ENCODE results near the gene XRRA1.
"Not testable (repeated sequence)": the region's sequence is repeated elsewhere in the genome, so short reads cannot be mapped to it uniquely, and the experiment has no call there.

Gene XRRA1, protein sequence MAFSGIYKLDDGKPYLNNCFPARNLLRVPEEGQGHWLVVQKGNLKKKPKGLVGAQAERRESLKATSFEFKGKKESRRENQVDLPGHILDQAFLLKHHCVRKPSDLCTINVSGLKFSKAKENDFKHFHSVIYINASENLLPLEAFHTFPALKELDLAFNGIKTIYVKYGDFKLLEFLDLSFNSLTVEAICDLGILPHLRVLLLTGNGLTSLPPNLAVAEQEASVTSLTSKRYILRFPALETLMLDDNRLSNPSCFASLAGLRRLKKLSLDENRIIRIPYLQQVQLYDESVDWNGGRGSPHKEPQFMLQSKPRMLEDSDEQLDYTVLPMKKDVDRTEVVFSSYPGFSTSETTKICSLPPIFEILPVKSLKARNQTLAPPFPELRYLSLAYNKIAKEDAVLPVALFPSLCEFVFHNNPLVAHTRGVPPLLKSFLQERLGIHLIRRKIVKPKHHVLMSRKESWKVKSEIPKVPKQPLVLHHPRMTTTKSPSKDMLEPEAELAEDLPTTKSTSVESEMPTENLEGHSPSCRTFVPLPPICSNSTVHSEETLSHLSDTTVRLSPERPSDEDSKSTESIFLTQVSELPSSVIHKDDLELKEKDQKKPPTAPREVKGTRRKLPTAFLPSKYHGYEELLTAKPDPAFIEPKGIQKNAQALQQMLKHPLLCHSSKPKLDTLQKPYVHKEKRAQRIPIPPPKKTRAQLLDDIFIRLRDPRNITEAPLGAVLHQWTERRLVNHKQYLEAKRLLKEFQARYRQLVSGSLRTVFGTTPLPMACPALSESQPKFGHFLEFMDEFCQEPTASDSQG

DNA sequence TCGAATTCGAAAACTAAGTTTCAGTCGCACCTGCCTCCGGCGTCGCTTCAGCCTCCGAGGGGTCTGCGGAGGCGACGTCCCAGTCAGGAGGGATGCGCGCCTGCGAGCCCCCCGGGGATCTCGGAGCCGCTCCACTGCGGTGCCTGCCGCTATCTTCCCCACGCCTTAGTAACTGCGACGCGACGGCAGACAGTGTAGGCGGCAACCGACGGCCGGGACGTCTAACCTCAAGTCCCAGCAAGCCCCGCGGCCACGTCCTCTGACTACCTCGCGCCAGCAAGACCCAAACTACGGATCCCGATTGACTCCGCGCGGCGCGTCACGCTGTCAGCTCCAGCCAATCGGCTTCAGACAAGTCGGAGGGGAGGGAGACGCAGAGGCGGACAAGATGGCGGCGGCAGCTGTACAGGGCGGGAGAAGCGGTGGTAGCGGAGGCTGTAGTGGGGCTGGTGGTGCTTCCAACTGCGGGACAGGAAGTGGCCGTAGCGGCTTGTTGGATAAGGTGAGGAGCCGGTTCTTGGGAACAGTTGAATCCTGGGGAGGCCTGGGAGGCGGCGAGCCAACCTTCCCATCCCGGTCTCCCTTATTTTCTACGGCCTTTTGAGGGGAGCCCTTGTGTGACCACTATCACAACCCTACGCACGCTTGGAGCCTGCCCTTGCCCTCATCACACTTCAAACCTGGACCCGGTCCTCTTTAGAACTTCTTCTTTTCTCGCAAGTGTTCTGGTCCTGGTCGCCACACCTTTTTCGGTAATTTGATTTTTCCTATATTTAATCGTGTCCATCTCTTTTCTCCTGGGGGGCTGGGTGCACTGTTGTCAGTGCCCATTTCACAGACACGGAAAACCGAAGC, at the start of gene XRRA1, which contains the start of gene SPCS2:
TSS of gene XRRA1 (minus strand) at position 194 of the 855 bp plus-strand sequence. CDS start 8,213 bp downstream, outside the sequence.
TSS of gene SPCS2 (plus strand) at position 369 of the 855 bp plus-strand sequence. CDS start at position 389, 20 bp downstream.
- DNase-seq: peak; percentile 95 to 97

DNA sequence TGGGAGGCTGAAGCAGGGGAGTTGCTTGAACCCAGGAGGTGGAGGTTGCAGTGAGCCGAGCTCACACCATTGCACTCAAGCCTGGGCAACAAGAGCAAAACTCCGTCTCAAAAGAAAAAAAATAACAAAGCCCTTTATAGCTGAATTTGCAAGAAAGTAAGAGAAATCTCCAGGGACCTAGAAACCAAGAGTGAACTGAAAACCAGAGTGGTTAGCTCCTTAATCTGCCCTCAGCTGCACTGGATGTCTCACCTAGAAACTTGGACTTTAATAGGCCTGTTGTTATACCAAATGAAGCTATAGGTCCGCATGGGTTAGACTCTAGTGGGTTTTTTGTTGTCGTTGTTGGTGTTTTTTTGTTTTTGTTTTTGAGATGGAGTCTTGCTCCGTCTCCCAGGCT, 44.0 kb upstream of the XRRA1 start:
- DNase-seq: no peak

DNA sequence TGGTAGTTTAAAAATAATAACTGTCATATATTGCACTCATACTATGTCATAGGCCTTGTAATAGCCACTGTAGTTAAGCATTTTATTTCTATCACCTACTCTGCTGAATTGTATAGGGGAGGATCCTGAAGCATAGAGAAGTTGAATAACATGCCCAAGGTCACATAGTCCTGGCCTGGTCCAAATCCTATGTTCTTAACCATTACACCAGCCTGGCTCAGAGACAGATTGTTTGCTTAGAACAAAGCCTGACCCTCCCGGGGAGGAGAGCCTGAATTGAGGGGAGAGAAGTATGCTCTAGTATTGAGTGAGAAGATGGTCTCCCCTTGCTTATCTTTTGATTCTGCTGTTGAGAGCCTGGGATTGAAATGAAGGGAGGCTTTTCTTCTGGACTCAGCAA, 42.0 kb upstream of the XRRA1 start:
- DNase-seq: no peak

DNA sequence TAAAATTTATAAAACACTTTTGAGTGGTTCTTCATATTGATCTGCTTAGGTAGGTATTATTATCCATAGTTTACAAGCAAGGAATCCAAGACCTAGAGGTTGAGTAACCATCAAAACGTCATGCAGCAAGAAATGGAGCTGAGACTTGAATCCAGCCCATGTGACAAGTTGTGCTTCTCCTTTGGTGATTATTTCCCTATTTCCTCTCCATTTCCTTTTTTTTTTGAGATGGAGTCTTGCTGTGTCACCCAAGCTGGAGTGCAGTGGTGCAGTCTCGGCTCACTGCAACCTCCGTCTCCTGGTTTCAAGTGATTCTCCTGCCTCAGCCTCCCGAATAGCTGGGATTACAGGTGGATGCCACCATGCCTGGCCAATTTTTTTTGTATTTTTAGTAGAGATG, 41.3 kb upstream of the XRRA1 start:
- peak; percentile 47 to 64 for DNase-seq

DNA sequence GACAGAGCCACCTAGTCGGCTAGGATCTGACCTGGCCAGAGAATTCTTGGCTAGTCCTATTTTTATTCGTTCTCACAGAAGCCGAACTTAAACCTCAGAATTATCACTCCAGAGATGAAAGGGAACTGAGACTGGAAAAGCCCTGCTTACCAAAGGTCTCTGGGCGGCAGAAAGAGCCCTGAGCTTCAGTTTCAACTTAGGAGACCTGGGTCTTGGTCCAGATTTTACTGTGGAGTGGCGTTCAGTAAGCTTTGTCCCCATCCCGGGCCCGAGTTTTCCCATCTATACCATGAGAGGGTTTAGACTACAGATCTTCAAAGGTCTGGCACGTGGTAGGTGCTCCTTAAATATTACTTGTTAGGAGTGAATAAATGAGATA, 40.4 kb upstream of the XRRA1 start:
- DNase-seq: no peak

DNA sequence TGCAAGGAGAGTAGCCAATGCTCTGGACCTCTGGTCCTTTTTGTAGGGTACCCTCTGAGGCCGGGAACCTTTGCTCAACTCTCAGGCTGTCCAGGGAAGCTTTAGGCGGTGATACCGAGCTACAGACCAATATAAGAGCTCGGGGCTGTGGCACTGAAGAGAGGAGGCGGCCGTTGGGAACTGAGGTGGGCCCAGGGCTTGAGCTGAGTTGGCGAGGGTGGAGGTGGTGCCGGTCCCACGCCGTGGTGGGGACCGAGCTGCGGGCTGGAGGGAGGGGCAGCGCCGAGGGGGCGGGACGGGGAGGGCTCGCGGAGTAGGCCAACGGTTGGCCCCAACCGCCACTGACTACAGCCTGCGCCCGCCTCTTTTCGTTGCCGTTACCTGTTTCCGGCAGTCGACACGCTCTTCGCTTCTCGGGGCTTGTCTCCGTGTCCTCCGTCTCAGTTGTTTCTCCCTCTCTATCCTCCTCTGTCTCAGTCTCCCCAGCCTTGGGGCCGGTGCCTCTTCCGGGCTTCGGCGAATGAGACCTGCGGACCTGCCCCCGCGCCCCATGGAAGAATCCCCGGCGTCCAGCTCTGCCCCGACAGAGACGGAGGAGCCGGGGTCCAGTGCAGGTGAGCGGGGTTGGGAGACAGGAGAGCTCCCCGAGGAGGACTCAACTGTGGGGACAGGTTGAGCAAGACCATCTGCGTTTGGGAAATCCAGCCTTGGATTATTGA, 39.8 kb upstream of the XRRA1 start, which contains the start of gene NEU3:
TSS of gene NEU3 (plus strand) at position 393 of the 719 bp plus-strand sequence. CDS start at position 521, 128 bp downstream.
- DNase-seq: peak; percentile 72 to 86

DNA sequence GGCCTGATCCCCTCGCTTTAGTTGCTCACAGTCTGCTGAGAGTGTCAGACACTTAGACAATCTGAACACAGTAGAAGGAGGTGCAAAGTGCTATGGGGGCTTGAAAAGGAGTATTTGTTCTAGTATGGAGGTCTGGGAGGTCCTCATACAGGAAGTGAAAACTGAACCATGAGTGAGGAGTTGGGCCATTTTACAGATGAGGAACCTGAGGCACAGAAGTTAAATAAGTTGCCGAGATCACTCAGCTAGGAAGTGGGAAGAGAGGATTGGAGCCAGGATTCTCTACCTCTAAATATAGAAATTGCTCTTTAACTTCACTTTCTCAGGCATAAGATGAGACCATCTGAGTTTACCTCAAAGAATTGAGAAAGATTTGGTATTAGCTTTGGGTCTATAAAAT, 35.8 kb upstream of the XRRA1 start:
- no peak for DNase-seq

DNA sequence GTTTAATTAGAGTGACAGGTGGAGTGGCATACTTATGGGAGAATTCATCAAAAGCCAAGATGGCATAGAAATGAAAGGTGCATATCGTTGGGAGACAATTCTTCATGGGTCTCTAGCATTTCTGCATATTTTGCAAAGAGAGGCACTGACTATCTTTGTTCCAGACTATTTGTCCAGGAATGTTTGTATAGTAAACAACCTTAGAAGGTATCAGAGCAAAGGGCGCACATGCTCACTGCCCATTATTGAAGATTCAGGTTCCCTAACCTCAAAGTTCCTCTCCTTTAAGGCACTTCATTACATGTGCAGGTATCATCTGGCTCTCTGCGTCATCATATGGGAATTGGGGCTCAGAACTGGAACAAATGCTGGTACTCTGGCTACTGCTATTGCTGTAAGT, 35.2 kb upstream of the XRRA1 start:
- DNase-seq: no peak

DNA sequence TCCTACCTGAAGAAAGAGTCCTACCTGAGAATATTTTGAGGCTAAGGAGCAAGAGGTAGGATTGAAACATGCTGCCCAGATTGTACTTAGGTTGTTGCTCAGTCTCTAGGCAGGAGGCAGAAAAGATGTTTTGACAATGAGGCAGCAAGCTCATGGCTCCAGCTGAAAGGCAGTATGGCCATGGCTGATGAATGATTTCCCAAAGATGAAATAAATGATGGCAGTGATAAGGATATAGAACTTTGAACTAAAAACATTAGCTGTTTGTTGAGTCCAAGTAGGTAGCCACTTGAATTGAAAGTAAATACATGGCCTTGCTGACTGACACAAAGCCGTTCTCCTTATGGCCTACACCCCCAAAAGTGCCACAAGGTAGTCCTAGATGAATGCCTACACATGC, 33.0 kb upstream of the XRRA1 start:
- no peak for DNase-seq

DNA sequence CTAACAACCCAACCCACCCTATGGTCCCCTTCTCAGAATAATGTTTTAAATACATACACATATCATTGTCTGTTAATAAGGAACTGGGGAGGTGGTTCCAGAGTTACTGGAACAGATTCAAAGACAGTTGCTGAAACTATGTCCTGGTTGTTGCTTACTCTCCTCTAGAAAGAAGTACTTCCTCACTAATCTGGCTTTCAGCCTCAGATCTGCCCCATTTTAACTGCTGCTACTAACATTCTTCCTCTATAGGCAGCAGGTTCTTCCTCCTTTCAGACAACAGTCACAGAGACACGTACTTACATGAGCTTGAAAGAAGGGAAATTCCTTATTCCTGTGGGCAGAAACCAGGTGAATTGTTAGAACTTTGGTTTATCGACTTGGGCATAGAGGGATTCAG, 31.7 kb upstream of the XRRA1 start:
- DNase-seq: peak; percentile 62

DNA sequence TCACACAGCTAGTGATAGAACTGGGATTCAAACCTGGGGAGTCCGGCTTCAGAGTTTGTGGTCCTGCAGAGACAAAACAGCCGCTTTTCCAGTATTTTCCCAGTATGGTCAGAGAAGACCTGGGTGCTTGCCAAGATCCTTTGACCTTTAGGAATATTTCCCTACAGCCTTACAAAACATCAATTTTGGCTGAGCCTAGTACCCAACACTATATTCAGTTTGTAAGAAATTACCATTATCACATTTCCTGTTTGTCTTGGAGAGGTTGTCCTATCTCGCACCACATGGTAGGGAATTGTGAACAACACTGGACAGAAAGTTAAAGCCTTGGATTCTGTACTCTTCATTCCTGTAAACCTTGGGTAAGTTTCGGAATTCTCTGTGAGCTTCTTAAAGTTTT, 29.1 kb upstream of the XRRA1 start:
- DNase-seq: no peak

DNA sequence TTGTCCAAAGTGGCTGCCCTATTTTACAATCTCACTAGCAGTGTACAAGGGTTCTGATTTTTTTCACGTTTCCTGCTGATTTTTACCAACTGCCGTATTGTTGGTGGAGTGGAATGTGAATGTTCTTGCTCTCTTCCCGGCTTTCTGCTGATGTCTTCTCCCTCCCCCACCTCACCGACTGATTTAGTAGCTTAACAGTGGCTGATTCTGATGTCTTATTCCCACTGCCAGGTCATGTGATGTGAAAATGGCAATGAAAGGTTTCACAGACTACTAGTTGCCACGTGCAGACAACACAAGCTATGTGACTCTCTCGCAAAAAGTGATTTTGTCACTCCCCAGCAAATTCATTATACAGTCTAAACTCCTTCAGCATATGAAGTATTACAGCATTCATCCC, 22.5 kb upstream of the XRRA1 start:
- DNase-seq: no peak

DNA sequence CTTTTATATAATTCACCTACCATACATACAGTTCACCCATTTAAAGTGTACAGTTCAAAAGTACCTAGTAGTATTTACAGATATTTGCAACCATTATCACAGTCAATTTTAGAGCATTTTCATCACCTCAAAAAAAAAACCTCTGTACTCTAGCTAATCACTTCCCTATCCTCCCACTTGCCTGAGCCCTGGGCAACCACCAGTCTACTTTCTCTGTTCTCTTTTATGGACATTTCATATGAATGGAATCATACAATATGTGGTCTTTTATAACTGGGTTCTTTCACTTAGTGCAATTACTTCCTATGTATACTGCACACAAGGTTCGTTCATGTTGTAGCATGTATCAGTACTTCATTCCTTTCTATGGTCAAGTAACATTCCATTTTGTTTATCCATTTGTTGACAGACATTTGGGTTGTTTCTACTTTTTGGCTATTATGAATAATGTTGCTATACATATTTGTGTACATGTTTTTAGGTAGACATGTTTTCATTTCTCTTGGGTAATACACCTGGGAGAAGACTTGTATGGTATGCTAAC, 22.0 kb upstream of the XRRA1 start:
- no peak for DNase-seq

DNA sequence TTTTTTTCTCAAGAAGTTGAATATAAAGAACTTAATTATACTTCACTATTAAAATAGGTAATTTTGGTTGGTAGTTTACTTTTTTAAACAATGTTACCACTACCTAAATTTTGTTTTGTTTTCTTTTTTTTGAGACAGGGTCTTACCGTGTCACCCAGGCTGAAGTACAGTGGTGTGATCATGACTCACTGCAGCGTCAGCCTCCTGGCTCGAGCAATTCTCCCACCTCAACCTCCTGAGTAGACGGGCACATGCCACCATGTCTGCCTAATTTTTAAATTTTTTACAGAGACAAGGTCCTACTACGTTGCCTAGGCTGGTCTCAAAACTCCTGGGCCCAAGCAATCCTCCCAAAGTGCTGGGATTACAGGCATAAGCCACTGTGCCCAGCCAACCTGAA, 17.8 kb upstream of the XRRA1 start:
- no peak for DNase-seq

DNA sequence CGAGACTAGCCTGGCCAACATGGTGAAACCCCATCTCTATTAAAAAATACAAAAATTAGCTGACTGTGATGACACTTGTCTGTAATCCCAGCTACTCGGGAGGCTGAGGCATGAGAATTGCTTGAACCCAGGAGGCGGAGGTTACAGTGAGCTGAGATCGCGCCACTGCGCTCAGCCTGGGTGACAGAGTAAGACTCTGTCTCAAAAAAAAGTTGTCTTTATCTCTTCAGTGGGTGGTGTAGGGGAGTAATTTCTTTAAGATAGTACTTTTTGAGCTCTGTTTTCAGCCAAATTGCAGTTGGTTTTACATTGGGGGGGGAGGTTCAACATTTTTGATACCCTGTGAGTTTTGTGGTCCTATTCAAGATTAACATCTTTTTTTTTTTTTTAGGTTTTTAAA, 11.2 kb upstream of the XRRA1 start:
- not testable (repeated sequence) for DNase-seq

DNA sequence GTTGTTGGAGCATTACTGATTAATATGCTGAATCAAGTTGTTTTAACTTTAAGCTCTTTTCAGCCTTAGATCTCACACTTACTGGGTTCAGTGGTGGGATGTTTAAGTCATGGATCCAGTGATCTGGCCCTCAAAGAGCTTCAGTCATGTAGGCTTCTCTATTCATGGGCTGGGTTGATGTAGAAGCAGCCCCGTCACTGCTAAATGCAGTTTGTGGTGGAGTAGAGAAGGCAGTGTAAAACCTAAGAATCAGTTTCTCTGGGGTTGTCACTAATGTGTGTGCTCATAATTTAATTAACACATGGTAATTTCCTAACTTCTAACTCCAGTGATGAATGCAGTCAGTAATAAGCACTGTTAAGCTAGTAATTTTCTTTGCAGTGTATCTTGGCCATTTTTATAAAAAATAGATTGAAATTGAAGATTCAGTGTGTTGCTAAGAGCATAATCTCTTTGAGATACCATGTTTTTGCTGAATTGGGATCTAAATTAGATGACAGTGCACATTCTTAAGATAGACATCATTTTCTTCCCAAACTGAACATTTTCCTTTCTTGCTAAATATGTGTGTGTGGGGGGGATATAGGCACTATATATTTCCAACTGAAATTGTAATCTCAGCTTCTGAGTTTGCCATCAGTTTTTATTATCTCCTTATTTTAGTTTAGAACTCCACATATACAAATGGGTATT, 9.2 kb upstream of the XRRA1 start:
- DNase-seq: no peak

DNA sequence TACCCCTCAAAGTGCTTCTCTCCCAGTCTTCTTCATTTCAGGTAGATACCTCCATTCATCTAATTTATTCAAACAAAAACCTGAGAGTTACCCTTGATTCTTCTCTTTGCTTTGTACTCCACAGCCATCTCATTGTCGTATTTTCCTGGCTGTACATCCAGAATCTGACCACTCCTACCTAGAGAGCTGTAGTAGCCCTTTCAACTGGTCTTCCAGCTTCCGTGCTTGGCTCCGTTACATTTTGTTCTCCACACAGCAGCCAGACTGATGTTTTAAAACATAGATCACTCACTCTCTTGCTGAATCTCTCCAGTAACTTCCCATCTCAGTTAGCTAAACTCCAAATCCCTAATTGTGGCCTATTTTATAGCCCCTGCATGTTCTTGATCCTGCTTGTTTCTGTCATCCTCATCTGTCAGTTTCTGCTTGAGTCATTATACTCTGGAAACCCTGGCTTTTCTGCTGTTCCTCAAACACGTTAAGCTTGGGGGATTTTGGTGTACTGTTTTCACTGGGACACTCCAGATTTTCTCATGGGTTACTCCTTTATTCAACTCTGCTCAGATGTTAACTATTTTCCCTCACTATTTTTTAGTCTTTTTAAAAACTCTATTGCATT, 7.6 kb upstream of the XRRA1 start:
- no peak for DNase-seq

DNA sequence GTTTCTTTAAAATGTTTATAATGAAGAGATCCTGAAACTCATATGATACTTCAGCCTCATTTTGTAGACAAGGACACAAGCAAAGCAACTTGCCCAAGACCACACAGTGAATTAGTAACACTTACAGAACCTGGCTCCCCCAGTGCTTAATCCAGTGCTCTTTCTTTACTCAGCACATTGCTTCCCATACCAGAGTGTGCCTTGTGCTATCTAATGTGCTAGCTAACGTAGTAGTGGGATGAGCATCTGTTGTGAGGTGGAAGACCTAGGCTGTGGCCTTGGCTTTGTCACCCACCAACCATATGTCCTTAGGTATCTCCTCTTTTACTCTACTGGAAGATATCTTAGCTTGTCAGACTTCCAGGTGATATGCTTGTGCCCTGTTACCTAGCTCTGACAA, 5.3 kb upstream of the XRRA1 start:
- no peak for DNase-seq

DNA sequence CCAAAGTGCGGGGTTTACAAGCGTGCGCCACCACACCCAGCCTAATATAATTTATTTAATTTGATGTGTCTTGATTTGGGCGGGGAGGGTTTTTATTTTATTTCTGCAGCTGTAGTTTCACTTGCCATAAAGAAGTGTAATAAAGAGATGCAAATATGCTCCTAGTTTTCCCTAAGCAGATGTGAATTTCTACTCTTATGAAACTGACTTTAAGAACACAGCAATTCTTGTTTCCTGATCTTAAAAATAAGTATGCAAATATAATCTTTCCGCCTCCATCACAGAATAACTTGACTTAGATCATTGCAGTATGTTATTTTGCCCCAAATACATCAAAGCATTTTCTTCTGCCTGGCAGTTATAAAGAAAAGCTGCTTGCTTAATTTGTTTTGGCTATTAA, 4.6 kb upstream of the XRRA1 start:
- DNase-seq: no peak

DNA sequence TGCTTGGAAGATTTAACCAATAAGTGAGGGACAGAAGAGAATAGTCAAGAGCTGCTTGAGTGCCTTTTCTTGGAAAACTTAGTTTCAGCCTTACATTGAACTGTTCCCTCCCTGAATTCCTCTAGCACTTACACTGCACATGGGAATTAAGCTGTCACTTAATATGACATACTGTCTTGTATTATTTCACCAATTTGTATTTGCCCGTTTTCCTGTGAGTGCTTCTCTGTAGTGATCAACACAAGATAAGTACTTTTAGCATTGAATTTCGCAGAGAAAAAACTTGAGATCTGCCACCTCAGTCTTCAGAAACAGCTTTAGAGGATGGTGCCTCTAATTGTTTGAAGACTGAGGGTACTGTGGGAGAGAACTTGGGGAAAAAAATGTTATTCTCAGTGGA, 3.9 kb upstream of the XRRA1 start:
- no peak for DNase-seq

DNA sequence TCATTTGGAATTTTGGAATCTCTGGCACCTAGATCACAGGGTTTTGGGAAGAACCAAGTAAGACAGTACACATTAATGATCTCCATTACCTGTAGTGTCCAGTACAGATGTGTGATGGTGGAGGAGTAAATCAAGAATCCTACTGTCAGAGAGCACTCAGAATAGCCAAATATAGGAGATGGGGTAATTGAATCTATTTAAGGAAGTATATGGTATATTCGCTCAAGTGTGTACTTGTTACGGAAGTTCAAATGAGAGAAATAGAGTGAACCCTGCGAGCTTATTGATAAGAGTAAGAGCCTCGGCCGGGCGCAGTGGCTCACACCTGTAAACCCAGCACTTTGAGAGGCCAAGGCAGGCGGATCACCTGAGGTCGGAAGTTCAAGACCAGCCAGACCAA, 2.3 kb upstream of the XRRA1 start:
- no peak for DNase-seq

Measured in AML-193 (cell line).